Muscle of leg (tissue), 11 donors: ENCODE data around the gene IL17RB. TPM values are rescaled to one million over a fixed set of nuclear protein-coding genes. Genes with fewer than 3 reads are reported as not detected.

ENCODE experiments used
- DNase-seq: peaks from one replicate; pipeline ENCODE4 v3.0.0; 2013
- H3K27ac ChIP-seq: one replicate; pipeline ENCODE4 v1.5.1; 2013; ENCODE audit warnings: mild to moderate bottlenecking, low read length, control low read depth
- H3K27me3 ChIP-seq: one replicate; pipeline ENCODE4 v1.6.1; 2013; ENCODE audit warnings: low read length; ENCODE audit not compliant: control insufficient read depth, insufficient read depth
- H3K36me3 ChIP-seq: one replicate; pipeline ENCODE4 v1.6.1; 2013; ENCODE audit warnings: low read length; ENCODE audit not compliant: control insufficient read depth, insufficient read depth
- H3K4me1 ChIP-seq: one replicate; pipeline ENCODE4 v1.6.1; 2013; ENCODE audit warnings: low read length; ENCODE audit not compliant: control insufficient read depth, insufficient read depth
- H3K4me3 ChIP-seq: one replicate; pipeline ENCODE4 v1.5.1; 2013; ENCODE audit warnings: low read length, control low read depth
- H3K9me3 ChIP-seq: replicated peaks from 2 replicates; pipeline ENCODE4 v1.6.1; 2013; ENCODE audit warnings: low read depth, low read length; ENCODE audit not compliant: control insufficient read depth
- WGBS: methylation state at CpG from one replicate; pipeline ENCODE4 v1.1.5; 2013; ENCODE audit warnings: missing lambda C conversion rate; ENCODE audit not compliant: insufficient coverage; 5-methylcytosine and 5-hydroxymethylcytosine counted together
- polyA plus RNA-seq, 8 donors: library from polyadenylated mRNA; unstranded; fragments of 120-200 nt; gene quantifications; one replicate each; pipeline versions ENCODE4 v1.2.1 to v1.2.3, GENCODE V29; 2013; ENCODE audit warnings: inconsistent platforms in 1 of 8, low replicate concordance in 1 of 8; ENCODE audit not compliant: insufficient read length in 8 of 8, insufficient read depth in 1 of 8
- total RNA-seq: library from RNA; stranded (reverse); fragments of 120-200 nt; gene quantifications from one replicate; pipeline ENCODE4 v1.2.4, GENCODE V29; 2013

Gene IL17RB
- total and polyA plus RNA-seq, 9 donors, result 0.93 to 4.5 (median 3.4) TPM

DNA sequence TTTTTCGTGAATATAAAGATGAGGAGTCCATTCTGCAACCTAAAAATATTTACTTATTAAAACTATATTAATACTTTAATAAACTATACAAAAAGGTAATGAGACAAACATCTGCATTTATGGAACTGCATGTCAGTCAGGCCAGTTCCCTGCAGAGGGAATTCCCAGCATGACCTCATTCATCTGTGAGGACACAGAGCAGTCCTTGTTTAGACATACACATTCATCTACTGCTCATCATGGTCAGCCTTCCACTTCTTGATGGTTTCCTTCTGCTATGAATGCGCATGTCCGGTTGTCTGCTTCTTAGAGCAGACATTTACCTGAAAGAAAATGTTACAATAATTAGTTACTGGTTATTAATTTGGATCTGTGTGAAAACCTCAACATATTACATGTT, 38.9 kb downstream of the IL17RB start:
- no peak overlapping the region for H3K4me3 ChIP-seq
- no peak overlapping the region for H3K27ac ChIP-seq
- no CpG with 5 or more reads among the region's 3 CpGs for WGBS
- no peaks in the 10 kb centered on the region for H3K27me3 ChIP-seq
- DNase-seq, result no peak
- peaks cover 18% of the 10 kb centered on the region for H3K36me3 ChIP-seq
- H3K4me1 ChIP-seq, result peaks cover 11% of the 10 kb centered on the region
- no peaks in the 10 kb centered on the region for H3K9me3 ChIP-seq

DNA sequence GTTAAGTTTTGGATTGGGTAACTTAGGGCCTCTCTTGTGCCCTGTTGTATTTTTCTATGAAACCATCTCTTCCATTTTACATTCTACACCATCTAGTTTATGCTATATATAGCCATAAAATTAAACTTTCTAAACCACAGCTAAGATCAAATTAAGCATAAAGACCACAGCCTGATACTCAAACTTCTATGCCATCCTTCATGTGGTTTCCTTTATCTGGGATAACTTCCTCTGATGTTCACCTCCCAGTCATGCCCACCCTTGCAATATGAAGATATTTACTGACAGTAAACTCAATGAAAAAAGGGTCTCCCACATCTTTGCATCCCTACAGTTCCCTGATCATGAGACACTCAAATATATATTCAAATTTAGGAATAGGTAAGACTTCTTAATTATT, 41.1 kb downstream of the IL17RB start:
- Histone ChIP-seq H3K4me3 (no peak overlapping the region), H3K36me3 (peaks cover 17% of the 10 kb centered on the region), H3K9me3 (no peaks in the 10 kb centered on the region), H3K4me1 (peaks cover 8% of the 10 kb centered on the region), H3K27ac (no peak overlapping the region), H3K27me3 (no peaks in the 10 kb centered on the region)
- no peak for DNase-seq

DNA sequence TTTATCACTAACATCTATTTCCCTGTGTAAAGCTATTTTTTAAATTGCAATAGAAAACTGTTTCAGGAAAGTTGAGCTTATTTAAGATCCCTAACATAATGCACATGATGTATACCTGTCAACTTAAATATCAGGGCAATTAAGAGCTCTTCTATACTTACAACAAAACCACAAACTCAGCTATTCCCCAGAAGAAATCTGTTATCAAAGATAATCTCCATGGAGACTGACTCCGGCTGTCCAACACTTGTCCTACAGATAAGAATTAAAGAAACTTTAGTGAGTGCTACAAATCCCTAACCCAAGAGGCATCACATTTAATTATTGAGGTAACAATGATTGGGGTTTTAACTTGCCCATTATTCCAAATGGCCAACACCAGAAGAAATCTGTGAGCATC, 41.9 kb downstream of the IL17RB start:
- H3K36me3 ChIP-seq, result peaks cover 17% of the 10 kb centered on the region
- DNase-seq, result no peak
- H3K27me3 ChIP-seq, result peaks cover under 1% of the 10 kb centered on the region
- H3K4me3 ChIP-seq, result no peak overlapping the region
- H3K4me1 ChIP-seq, result peaks cover 9% of the 10 kb centered on the region
- WGBS, result no CpG with 5 or more reads among the region's 1 CpG
- no peaks in the 10 kb centered on the region for H3K9me3 ChIP-seq
- no peak overlapping the region for H3K27ac ChIP-seq

DNA sequence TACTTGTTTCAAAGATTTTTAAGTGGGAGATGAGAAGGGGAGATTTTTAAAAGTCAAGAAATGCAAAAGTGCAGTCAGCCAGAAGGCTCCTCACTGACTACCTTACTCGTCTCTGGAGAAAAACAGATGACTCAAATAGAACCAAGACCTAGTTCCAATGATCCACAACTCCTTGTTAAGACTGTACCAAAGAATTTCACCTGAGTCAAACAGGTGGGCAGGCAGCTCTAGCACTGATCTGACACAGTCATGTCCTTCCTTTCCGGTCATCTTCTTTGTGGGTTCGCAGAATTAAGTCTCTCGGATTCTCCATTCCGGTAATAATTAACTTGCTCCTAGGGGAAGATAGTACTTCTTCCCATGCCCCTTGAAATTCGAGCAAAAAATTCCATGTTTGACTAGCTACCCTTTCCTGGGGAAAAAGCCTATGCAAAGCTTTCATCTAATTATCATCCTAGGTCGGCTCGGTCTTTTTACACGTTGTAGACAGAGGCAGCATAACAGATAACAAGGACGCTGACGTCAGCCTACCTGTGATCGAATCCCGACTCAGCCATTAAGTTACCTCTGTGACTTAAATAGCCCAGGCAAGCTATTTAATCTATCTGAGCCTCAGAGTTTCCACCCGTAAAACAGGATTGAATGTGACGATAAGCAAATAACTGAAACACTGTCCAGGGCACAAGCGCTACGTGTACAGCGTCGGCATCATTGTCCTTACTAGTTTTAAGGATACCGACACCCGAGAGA, 44.5 kb downstream of the IL17RB start:
- Histone ChIP-seq H3K27ac (peak overlapping the region; percentile 96), H3K4me3 (peak overlapping the region; percentile 94), H3K27me3 (peaks cover 4% of the 10 kb centered on the region), H3K4me1 (peaks cover 9% of the 10 kb centered on the region), H3K36me3 (peaks cover 2% of the 10 kb centered on the region), H3K9me3 (no peaks in the 10 kb centered on the region)
- WGBS, result 4% methylated on average over 19 of the region's 21 CpGs
- peak; percentile 46 for DNase-seq

DNA sequence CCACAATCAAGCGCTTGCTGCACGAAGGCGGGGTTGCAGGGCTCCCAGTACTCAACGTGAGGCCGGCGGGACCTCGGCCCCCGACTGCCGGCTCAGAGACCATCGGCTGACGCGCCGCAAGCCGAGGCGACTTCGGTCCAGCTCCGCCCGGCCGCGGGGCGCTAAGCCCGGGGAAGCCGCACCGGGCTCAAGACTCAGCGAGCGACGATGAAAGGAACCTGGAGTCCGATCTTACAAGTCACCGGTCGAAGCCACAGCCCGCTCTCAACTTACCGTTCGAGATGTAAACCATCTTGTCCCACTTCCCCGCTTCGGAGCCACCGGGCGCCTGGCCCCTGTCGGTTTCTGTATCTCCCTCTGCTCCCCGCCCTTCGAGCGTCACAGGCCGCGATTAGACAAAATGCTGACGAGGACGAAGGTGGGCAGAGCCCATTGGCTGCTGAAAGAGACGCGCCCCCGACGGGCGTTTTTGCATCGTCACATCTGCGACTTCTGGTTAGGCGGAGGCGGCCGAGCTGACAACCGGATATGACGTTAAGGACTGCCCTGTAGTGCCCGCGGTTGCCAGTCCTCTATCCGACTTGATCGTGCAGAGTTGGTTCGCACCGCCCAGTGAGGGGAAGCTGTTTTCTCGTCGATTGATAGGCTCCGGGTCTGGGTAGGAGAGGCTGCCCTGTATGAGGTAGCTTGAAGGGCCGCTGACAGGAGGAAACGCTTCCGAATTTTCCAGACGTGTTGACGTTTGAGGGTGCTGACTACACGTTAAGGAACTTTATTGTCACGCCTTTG, 45.3 kb downstream of the IL17RB start, which contains the start of gene SELENOK:
TSS of gene SELENOK (minus strand) at position 363 of the 789 bp plus-strand sequence.
- WGBS, result under 1% methylated on average over 71 of the region's 73 CpGs
- no peaks in the 10 kb centered on the region for H3K9me3 ChIP-seq

DNA sequence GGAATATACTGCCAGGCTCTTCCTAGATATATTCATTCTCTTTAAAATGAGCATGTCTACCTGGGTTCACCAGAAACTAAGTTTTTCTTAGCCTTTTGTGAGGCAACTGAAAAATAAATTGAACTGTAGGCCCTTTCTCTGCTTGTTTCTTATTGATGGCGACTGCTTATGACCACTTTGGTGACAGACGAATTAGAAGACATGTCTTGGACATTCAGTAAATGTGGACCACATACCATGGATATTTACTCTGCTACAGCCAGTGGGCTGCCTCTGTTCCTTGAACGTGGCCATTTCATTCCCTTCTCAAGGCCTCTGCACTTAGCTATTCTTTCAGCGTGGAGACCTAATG, 45.9 kb downstream of the IL17RB start:
- Histone ChIP-seq H3K36me3 (no peaks in the 10 kb centered on the region), H3K9me3 (no peaks in the 10 kb centered on the region), H3K27ac (peak overlapping the region; percentile 93), H3K4me3 (peak overlapping the region; percentile 94), H3K27me3 (peaks cover 4% of the 10 kb centered on the region), H3K4me1 (peaks cover 9% of the 10 kb centered on the region)
- WGBS, result 34% methylated on average over 3 of the region's 4 CpGs
- no peak for DNase-seq

More for the DNA sequence above, 45.3 kb downstream of the IL17RB start, which contains the start of gene SELENOK:
- Histone ChIP-seq H3K27ac (peak within 1 kb of the TSS; percentile 96), H3K4me3 (peak within 1 kb of the TSS; percentile 94), H3K36me3 (no peaks in the 10 kb centered on the region), H3K27me3 (peaks cover 4% of the 10 kb centered on the region), H3K4me1 (peaks cover 9% of the 10 kb centered on the region)
- DNase-seq, result peak; percentile 100

DNA sequence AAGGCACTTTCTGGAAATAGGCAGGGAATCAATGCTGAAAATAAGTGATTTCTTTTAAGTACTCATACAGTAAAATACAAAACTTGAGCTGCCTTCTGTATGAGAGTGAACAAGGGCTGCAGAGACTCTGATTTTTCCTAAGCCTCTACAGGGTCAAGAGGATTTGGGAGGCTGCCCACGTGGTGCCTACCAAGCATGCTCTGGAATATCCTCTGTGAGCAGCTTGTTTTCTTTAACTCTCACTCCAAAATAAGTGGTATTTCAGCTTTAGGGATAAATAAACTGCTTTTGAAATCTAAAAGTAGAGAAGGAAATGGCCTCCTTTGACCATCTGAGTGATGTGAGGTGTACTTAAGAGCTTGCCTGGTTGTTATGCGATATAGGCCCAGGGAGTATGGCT, 53.4 kb downstream of the IL17RB start:
- H3K9me3 ChIP-seq, result no peaks in the 10 kb centered on the region
- H3K27me3 ChIP-seq, result peaks cover 11% of the 10 kb centered on the region
- H3K27ac ChIP-seq, result no peak overlapping the region
- H3K4me3 ChIP-seq, result no peak overlapping the region
- H3K4me1 ChIP-seq, result no peaks in the 10 kb centered on the region
- no CpG with 5 or more reads among the region's 2 CpGs for WGBS
- no peaks in the 10 kb centered on the region for H3K36me3 ChIP-seq
- DNase-seq, result no peak

DNA sequence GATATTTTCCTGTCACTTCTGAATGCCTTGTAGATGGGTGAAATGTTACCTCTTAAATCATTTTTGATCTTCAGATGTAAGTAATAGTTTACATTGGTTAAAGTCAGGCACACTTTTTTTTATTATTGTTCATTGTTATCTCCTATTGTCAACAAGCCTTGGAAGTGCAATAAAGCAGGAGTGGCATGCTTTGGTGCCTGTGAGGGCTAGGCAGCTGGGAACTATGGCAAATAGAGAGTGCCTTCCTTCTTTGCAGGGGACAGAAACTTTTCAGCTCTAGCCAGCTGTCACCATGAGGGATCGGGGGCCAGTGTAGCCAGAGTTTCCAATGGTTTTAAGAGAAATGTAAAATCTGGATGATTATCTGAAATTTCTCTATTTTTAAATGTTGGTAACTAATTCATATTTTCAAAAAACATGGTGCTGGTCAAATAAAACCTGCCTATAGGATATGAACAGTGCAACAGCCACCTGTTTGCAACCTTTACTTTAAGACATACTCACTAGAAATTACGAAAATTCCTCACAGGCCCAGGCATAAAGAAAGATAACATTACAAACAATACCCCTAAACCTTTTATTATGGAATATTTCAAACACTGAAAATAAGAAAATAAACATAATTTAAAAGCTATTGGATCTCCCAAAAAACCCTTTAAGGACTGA, 54.4 kb downstream of the IL17RB start:
- WGBS, result no CpG with 5 or more reads among the region's 2 CpGs
- peaks cover 9% of the 10 kb centered on the region for H3K27me3 ChIP-seq
- no peak overlapping the region for H3K4me3 ChIP-seq
- H3K27ac ChIP-seq, result no peak overlapping the region
- no peaks in the 10 kb centered on the region for H3K4me1 ChIP-seq
- no peak for DNase-seq
- no peaks in the 10 kb centered on the region for H3K36me3 ChIP-seq
- no peaks in the 10 kb centered on the region for H3K9me3 ChIP-seq

DNA sequence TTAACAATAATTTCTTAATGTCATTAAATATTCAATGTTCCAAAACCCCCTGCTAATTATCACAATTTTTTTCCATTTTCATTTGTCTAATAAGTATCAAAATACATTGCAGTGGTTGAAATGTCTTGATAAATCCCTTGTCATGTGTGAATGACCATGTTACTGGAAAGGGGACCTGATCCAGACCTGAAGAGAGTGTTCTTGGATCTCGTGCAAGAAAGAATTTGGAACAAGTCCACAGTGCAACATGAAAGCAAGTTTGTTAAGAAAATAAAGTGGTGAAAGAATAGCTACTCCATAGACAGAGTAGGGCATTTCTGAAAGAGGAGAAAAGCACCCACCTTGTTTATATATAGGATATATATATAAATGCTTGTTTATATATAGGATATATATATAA, 55.7 kb downstream of the IL17RB start:
- Histone ChIP-seq H3K9me3 (no peaks in the 10 kb centered on the region), H3K27ac (no peak overlapping the region), H3K36me3 (no peaks in the 10 kb centered on the region), H3K4me3 (no peak overlapping the region), H3K4me1 (no peaks in the 10 kb centered on the region), H3K27me3 (peaks cover 9% of the 10 kb centered on the region)
- no peak for DNase-seq
- WGBS, result no CpG with 5 or more reads among the region's 1 CpG

DNA sequence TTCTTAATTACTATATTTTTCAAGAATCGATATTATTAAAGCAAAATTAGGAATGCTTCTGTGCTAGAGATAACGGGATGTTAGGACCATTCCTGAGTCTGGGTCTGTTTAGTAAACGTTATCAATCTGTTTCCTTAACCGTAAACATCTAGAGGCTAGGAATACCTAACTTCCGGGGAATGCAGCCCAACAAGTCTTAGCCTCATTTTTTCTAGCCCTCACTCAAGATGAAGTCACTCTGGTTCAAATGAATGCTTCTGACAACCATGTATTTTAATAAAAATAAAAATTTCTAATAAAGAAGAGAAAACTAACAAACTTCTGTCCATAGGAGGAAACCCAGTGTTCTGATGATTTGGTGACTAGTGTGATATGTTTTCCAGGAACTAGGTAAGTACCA, 56.3 kb downstream of the IL17RB start:
- Histone ChIP-seq H3K9me3 (no peaks in the 10 kb centered on the region), H3K4me1 (no peaks in the 10 kb centered on the region), H3K27me3 (peaks cover 6% of the 10 kb centered on the region), H3K36me3 (no peaks in the 10 kb centered on the region), H3K27ac (no peak overlapping the region), H3K4me3 (no peak overlapping the region)
- no CpG with 5 or more reads among the region's 5 CpGs for WGBS
- no peak for DNase-seq
